Activated naive CD8-positive, alpha-beta T cell treated with anti-CD3 and anti-CD28 coated beads, Interleukin-2, amount 50 U/mL, for 16 hours (primary cell): Measurements from ENCODE around the gene PRKX.
"Not testable (repeated sequence)": the region's sequence is repeated elsewhere in the genome, so short reads cannot be mapped to it uniquely, and the experiment has no call there.

Source experiments
- DNase-seq: peaks from one replicate; pipeline ENCODE4 v3.0.0-alpha.2; 2020; ENCODE audit warnings: low read depth, low spot score

Gene PRKX

GRCh38 chrX:3653111-3653510 is 60.3 kb downstream of the PRKX start:
- DNase-seq = no peak

GRCh38 chrX:3651277-3651676 is 62.2 kb downstream of the PRKX start:
- no peak for DNase-seq

- no peak for DNase-seq
These were observed 65.4 kb downstream of the PRKX start for GRCh38 chrX:3648084-3648483.

GRCh38 chrX:3639858-3640631 is 73.4 kb downstream of the PRKX start:
- not testable (repeated sequence) for DNase-seq

GRCh38 chrX:3639236-3639635 is 74.2 kb downstream of the PRKX start:
- DNase-seq = no peak

- DNase-seq = no peak
These were observed 75.1 kb downstream of the PRKX start for GRCh38 chrX:3638280-3638873.

- DNase-seq = no peak
These were observed 76.6 kb downstream of the PRKX start for GRCh38 chrX:3636803-3637202.

- DNase-seq = no peak
These were observed 82.3 kb downstream of the PRKX start for GRCh38 chrX:3631196-3631595.

GRCh38 chrX:3627594-3627993 is 85.9 kb downstream of the PRKX start:
- DNase-seq = no peak

- no peak for DNase-seq
These were observed 92.0 kb downstream of the PRKX start for GRCh38 chrX:3621414-3621813.

- not testable (repeated sequence) for DNase-seq
These were observed 101.7 kb downstream of the PRKX start for GRCh38 chrX:3611744-3612143.

- DNase-seq = no peak
These were observed 103.6 kb downstream of the PRKX start for GRCh38 chrX:3609810-3610209.

- no peak for DNase-seq
These were observed 110.3 kb downstream of the PRKX start for GRCh38 chrX:3603026-3603661.

- DNase-seq = no peak
These were observed 113.5 kb downstream of the PRKX start for GRCh38 chrX:3599802-3600430.

- no peak for DNase-seq
These were observed 114.7 kb downstream of the PRKX start for GRCh38 chrX:3598709-3599108.

- no peak for DNase-seq
These were observed 115.3 kb downstream of the PRKX start for GRCh38 chrX:3598046-3598605.

- DNase-seq = no peak
These were observed 121.3 kb downstream of the PRKX start for GRCh38 chrX:3592184-3592583.

GRCh38 chrX:3589474-3589873 is 124.0 kb downstream of the PRKX start:
- no peak for DNase-seq

- DNase-seq = no peak
These were observed 127.7 kb downstream of the PRKX start for GRCh38 chrX:3585719-3586118.

GRCh38 chrX:3584415-3584996 is 128.9 kb downstream of the PRKX start:
- no peak for DNase-seq

GRCh38 chrX:3582451-3582850 is 131.0 kb downstream of the PRKX start:
- DNase-seq = no peak

GRCh38 chrX:3581609-3582108 is 131.8 kb downstream of the PRKX start:
- no peak for DNase-seq
